B cell (primary cell): ENCODE results near the gene SH2D3C.

Experiments
- EZH2 ChIP-seq: IDR thresholded peaks from 2 replicates; pipeline ENCODE4 v1.6.1; 2012; ENCODE audit warnings: borderline replicate concordance, low read depth, mild to moderate bottlenecking, moderate library complexity, low read length; ENCODE audit not compliant: insufficient read depth, poor library complexity, severe bottlenecking
- TF ChIP-seq, protein P1 (sequence below): fragments of 200-600 bp; IDR thresholded peaks from one replicate; pipeline ENCODE4 v1.8.0; 2022; ENCODE audit warnings: antibody characterized with exemption, mild to moderate bottlenecking

- TF ChIP-seq, protein P1, sequence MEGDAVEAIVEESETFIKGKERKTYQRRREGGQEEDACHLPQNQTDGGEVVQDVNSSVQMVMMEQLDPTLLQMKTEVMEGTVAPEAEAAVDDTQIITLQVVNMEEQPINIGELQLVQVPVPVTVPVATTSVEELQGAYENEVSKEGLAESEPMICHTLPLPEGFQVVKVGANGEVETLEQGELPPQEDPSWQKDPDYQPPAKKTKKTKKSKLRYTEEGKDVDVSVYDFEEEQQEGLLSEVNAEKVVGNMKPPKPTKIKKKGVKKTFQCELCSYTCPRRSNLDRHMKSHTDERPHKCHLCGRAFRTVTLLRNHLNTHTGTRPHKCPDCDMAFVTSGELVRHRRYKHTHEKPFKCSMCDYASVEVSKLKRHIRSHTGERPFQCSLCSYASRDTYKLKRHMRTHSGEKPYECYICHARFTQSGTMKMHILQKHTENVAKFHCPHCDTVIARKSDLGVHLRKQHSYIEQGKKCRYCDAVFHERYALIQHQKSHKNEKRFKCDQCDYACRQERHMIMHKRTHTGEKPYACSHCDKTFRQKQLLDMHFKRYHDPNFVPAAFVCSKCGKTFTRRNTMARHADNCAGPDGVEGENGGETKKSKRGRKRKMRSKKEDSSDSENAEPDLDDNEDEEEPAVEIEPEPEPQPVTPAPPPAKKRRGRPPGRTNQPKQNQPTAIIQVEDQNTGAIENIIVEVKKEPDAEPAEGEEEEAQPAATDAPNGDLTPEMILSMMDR: no peak
- TF ChIP-seq EZH2: no peak
Observed at GRCh38 chr9:127755061-127756060, 23.1 kb downstream of the SH2D3C start.
